ENCODE measurements around the gene TRAPPC4.
"Not testable (repeated sequence)": the region's sequence is repeated elsewhere in the genome, so short reads cannot be mapped to it uniquely, and the experiment has no call there.

GRCh38 chr11:119059128-119059527 lies 40.6 kb downstream of the TRAPPC4 start:
- not testable (repeated sequence) for TF ChIP-seq CTCF (IDR thresholded peaks at IDR 0.05; ENCODE audit: low read depth, low read length); POLR2A (IDR thresholded peaks at IDR 0.05; ENCODE audit: extremely low read depth, insufficient read length)
